ENCODE results near the gene CBY2. TPM values are rescaled to one million over a fixed set of nuclear protein-coding genes. Genes with fewer than 3 reads are reported as not detected.

The CBY2 gene
- total RNA-seq, 1 donor from 2014 or later, result not detected

DNA sequence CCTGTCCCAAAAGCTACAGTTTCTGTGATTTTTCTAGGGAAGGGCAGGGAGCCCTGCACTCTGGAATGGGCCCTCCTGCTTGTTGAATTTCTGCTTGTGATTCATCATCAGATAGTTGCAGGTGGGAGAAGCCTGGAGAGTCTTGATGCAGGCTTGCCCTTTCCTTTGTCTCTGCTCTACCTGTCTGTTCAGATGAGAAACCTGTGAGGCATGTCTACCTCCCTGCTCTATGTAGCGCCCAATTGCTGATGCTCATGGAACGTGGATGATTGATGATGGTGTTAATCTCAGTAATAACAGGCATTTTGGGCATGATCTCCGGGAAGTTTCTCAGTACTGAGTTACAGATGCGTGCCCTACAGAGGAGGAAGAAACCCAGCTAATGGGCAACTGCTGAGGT is 10.9 kb upstream of the CBY2 start:
- Mint-ChIP-seq H3K4me1 (ENCODE audit: unreplicated experiment) (peaks cover 3% of the 10 kb centered on the region), H3K4me3 (ENCODE audit: unreplicated experiment) (no peak overlapping the region), H3K27me3 (ENCODE audit: unreplicated experiment) (peaks cover 1% of the 10 kb centered on the region), H3K36me3 (ENCODE audit: low read depth, unreplicated experiment) (no peaks in the 10 kb centered on the region), H3K27ac (ENCODE audit: unreplicated experiment) (no peak overlapping the region), H3K9me3 (ENCODE audit: unreplicated experiment) (no peaks in the 10 kb centered on the region)
- no peak for DNase-seq (ENCODE audit: low spot score)
- TF ChIP-seq, protein P1, sequence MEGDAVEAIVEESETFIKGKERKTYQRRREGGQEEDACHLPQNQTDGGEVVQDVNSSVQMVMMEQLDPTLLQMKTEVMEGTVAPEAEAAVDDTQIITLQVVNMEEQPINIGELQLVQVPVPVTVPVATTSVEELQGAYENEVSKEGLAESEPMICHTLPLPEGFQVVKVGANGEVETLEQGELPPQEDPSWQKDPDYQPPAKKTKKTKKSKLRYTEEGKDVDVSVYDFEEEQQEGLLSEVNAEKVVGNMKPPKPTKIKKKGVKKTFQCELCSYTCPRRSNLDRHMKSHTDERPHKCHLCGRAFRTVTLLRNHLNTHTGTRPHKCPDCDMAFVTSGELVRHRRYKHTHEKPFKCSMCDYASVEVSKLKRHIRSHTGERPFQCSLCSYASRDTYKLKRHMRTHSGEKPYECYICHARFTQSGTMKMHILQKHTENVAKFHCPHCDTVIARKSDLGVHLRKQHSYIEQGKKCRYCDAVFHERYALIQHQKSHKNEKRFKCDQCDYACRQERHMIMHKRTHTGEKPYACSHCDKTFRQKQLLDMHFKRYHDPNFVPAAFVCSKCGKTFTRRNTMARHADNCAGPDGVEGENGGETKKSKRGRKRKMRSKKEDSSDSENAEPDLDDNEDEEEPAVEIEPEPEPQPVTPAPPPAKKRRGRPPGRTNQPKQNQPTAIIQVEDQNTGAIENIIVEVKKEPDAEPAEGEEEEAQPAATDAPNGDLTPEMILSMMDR (IDR thresholded peaks at IDR 0.05; ENCODE audit: unreplicated experiment), result no peak

DNA sequence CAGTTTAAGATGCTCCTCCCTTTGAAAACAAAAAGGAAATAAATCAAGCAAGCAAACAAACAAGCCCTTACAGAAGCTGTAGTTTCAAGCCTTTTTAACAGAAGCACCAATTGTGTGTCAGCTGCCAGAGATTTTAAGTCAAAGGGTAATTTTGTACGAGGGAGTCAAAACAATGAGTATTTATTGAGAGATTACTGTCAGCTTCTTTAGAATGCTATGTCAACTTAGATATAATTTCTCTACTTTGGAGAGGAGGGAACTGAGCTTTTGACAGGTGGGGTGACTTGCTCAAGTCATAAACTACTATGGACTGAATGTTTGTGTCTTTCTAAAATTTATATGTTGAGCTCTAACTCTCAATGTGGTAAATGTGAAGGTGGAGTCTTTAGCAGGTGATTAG is 10.5 kb upstream of the CBY2 start:
- Mint-ChIP-seq H3K4me3 (ENCODE audit: unreplicated experiment) (no peak overlapping the region), H3K9me3 (ENCODE audit: unreplicated experiment) (no peaks in the 10 kb centered on the region), H3K27me3 (ENCODE audit: unreplicated experiment) (peaks cover 1% of the 10 kb centered on the region), H3K4me1 (ENCODE audit: unreplicated experiment) (peaks cover 3% of the 10 kb centered on the region), H3K36me3 (ENCODE audit: low read depth, unreplicated experiment) (no peaks in the 10 kb centered on the region), H3K27ac (ENCODE audit: unreplicated experiment) (no peak overlapping the region)
- TF ChIP-seq, protein P1 (IDR thresholded peaks at IDR 0.05; ENCODE audit: unreplicated experiment), result no peak
- no peak for DNase-seq (ENCODE audit: low spot score)

DNA sequence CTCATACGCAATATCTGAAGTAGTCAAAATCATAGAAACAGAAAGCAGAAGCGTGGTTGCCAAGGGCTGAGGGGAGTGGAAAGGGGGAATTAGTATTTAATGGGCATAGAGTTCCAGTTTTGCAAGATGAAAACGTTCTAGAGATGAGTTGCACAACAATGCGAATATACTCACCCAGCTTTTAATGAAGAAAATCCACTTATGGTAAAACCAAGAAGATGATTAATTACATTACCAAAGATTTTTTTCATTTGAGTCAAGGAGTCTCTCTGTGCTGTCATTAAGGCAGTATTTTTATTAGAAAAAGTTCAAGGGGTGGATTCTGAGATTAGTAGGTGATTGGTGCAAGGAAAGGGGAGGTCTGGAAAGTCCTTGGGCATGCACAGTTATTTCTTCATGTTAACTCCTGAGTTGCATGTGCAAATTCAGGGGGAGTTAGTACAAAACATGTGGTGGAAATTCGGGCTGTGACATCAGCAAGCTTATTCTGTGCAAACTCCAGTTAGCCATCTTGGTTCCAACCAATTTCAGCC is 6.9 kb upstream of the CBY2 start:
- no peaks in the 10 kb centered on the region for H3K4me1 Mint-ChIP-seq (ENCODE audit: unreplicated experiment)
- H3K9me3 Mint-ChIP-seq (ENCODE audit: unreplicated experiment), result no peaks in the 10 kb centered on the region
- TF ChIP-seq, protein P1 (IDR thresholded peaks at IDR 0.05; ENCODE audit: unreplicated experiment), result no peak
- no peak overlapping the region for H3K4me3 Mint-ChIP-seq (ENCODE audit: unreplicated experiment)
- peaks cover 1% of the 10 kb centered on the region for H3K27me3 Mint-ChIP-seq (ENCODE audit: unreplicated experiment)
- H3K36me3 Mint-ChIP-seq (ENCODE audit: low read depth, unreplicated experiment), result no peaks in the 10 kb centered on the region
- no peak overlapping the region for H3K27ac Mint-ChIP-seq (ENCODE audit: unreplicated experiment)
- DNase-seq (ENCODE audit: low spot score), result no peak

DNA sequence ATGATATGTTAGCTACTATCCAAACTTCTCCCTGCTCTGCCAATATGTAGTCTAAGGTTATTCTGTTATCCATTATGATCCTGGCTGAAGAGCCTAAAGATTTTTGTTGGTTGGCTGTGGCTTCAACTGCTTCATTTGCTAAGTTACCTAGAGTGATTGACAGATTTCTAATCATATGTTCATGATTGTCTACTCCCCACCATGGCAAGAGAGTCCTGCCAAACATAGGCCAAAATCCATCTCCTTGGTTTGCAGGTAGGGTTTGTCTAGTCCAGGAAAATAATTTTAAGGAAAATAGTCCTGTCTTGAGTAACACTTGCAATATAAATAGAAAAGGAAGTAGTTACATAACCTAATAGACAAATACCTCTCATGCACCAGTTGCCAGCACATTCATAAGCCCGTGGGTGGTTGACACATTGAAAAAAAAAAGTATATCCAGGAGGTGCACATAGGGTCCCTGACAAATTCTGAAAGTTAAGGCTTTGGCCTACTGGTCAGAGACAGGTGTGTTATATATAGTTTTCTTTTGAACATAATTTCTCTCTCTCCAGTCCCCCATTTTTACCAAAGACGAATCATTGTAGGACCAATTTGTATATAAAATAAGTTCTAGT is 5.4 kb upstream of the CBY2 start:
- no peak for DNase-seq (ENCODE audit: low spot score)
- Mint-ChIP-seq H3K27me3 (ENCODE audit: unreplicated experiment) (peaks cover 1% of the 10 kb centered on the region), H3K4me3 (ENCODE audit: unreplicated experiment) (no peak overlapping the region), H3K4me1 (ENCODE audit: unreplicated experiment) (no peaks in the 10 kb centered on the region), H3K27ac (ENCODE audit: unreplicated experiment) (no peak overlapping the region), H3K9me3 (ENCODE audit: unreplicated experiment) (no peaks in the 10 kb centered on the region), H3K36me3 (ENCODE audit: low read depth, unreplicated experiment) (no peaks in the 10 kb centered on the region)
- TF ChIP-seq, protein P1 (IDR thresholded peaks at IDR 0.05; ENCODE audit: unreplicated experiment), result no peak
